Activated CD4-positive, CD25-positive, alpha-beta regulatory T cell treated with anti-CD3 and anti-CD28 coated beads, Interleukin-2, amount 50 U/mL, for 24 hours (primary cell): Measurements from ENCODE around the gene CLIP1.
"Not testable (repeated sequence)": the region's sequence is repeated elsewhere in the genome, so short reads cannot be mapped to it uniquely, and the experiment has no call there.

Experiments used
- ATAC-seq, 2 donors: fragments of 150-1000 bp; cut with Tn5 transposase; one replicate each; pipeline ENCODE4 v1.10.0; 2021; ENCODE audit warnings: mild to moderate bottlenecking in 1 of 2, moderate library complexity in 1 of 2

CLIP1 gene

DNA sequence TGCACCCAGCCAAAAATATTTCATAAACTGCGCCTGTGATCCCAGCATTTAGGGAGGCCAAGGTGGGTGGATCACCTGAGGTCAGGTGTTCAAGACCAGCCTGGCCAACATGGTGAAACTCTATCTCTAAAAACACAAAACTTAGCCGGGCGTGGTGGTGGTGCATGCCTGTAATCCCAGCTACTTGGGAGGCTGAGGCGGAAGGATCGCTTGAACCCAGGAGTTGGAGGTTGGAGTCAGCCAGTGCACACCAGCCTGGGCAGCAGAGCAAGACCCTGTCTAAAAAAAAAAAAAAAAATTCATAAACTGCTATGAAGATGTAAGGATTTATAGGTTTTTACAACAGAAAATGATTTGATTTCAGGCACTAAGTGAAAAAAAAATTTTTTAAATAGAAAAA lies 6.6 kb upstream of the CLIP1 start:
- not testable (repeated sequence) for ATAC-seq

- ATAC-seq: no peak
These were observed 4.9 kb upstream of the CLIP1 start for GRCh38 chr12:122427403-122427802.

DNA sequence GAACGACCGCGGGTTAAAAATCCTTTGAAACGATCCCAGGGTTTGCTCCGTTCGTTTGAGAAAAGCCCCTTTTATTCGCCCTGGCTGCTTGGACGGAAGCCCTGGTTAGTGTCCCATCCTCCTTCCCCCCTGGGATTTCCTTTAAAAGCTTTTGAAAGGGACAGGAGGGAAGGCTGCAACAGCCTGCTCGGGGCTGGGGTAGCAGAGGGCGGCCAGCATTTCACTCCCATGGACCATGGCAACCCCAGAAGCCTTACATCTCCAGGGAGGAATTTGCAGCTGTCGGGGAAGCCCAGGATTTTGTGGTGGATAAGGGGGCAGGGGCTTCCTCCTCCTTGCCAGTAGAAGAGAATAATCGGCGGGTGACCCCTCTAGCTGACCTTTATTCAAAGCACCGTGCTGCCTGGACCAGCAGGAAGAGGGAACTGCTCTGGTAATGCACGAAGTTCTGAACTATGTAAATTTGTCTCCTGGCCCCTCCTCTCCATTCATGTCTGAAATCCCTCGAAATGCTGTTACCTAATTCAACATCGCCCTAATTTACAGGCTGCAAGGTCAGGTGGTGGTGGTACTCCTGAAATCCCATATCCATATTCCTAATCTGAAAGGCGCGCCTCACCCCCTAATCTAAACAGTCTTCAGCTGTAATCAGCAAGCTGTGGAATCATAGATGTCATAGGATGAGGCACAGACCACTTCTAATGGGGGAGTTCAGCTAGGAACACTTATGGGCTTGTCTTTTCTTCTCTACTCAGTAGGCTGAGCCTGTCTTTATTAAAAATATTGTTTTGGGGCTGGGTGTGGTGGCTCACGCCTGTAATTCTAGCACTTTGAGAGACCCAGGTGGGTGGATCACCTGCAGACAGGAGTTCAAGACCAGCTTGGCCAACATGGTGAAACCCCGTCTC lies 1.0 kb upstream of the CLIP1 start:
- ATAC-seq: no peak

DNA sequence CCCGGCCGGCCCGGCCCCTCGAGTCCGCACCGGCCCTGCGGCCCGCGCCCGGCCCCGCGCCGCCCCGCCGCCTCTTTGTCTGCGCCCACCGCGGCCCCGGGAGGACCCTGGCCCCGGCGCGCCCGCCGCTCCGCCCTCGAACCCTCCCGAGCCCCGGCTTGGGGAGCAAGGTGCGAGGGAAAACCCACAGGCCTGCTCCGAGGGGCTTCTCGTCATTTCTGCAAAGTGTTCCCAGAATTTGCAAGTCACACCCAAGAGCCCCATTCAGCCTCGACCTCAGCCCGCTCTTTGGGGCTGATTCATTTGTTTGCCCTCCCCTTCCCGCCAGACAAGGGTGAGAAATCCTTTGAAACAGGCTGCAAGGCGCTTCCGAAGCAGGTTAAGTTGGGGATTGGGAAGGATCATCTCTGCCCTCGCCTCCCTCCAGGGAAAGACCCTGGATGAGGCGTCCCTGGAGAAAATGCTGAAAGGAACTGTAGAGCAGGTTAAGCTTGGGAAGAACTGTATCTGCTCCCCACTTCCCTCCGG lies 325 bp upstream of the CLIP1 start:
- peak; percentile 30 to 46 for ATAC-seq

GRCh38 chr12:122421187-122421820 lies 1.2 kb downstream of the CLIP1 start:
- peak in 1 of 2 donors; percentile 12 for ATAC-seq

- no peak for ATAC-seq
These were observed 1.9 kb downstream of the CLIP1 start for GRCh38 chr12:122420471-122421162.

- not testable (repeated sequence) for ATAC-seq
These were observed 3.4 kb downstream of the CLIP1 start for GRCh38 chr12:122419094-122419493.

DNA sequence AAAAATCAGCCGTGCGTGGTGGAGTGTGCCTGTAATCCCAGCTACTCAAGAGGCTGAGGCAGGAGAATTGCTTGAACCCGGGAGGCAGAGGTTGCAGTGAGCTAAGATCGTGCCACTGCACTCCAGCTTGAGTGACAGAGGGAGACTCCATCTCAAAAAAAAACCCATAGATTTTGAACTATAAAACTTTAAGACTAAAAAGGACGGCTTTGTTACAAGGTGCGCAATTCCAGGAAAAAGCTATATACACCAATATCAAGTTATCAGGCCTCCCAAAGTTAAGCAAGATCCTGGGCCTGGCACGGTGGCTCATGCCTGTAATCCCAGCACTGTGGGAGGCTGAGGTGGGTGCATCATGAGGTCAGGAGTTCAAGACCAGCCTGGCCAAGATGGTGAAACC lies 6.8 kb downstream of the CLIP1 start:
- not testable (repeated sequence) for ATAC-seq

DNA sequence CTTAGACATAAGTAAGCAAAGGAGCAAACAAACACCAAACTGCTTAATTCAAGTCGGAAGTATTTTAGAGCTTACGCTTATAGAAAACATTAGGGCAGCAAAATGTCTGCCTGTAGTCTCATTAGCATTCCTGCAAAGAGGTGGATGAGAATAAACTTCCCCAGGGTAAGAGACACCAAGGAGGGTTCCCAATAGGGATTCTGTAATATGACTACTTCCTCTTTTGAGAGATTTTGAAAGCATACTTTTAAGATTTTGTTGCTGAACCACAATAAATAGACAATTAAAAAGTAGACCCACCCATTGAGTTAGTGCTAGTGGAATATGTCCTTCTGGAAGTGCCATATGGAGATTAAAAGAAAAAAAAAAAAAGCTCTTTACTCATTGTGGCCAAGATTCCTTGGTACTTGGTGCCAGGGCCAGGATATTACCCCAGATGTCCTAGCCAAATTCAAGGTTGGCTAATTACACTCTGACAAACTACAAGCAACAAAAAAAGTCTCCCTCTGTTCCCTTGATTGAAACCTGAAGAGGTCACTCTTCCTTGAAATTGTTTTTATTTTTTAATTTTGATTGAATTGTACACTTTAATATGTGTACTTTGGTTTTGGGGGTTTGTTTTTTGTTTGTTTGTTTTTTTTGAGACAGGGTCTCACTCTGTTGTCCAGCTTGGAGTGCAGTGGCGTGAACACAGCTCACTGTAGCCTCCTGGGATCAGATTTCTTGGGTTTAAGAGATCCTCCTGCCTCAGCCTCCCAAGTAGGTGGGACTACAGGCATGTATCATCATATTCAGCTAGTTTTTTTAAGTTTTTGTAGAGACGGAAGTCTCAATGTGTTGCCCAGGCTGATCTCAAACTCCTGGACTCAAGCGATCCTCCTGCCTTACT lies 8.7 kb downstream of the CLIP1 start:
- ATAC-seq: no peak

GRCh38 chr12:122412851-122413433 lies 9.5 kb downstream of the CLIP1 start:
- ATAC-seq: peak; percentile 72 to 74

DNA sequence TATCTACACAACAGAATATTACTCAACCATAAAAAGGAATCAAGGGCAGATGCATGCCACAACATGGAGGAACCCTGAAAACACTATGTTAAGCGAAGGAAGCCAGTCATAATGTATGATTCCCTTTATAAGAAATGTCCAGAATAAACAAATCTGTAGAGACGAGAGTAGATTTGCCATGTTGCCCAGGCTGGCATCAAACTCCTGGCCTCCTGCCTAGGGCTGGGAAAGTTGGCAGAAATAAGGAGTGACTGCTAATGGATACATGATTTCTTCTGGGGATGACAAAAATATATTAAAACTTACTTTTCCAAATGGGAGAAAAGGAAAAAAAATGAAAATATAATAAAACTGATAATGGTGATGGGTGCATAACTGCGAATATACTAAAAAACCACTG lies 10.9 kb downstream of the CLIP1 start:
- ATAC-seq: no peak

GRCh38 chr12:122407208-122407607 lies 15.3 kb downstream of the CLIP1 start:
- ATAC-seq: no peak

- ATAC-seq: no peak
These were observed 15.7 kb downstream of the CLIP1 start for GRCh38 chr12:122406701-122407164.

DNA sequence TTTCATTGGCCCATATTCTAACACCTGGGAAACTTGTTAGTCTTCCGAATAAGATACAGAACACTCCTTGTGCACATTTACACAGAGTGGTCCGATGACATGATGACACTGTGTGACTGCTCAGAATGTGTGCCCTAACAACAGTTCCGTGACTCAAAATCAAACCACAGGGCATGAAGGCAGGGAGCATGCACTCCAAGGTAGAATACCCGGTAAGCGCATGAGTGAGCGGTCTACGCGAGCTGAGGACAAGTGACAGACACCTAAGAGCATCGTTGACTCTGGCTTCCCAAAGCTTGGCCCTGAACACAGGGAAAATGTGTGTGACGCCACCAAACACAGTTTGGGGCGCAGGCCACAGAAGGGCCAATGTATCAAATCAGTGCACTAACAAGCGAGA lies 18.6 kb downstream of the CLIP1 start:
- peak in 1 of 2 donors; percentile 8 for ATAC-seq

- ATAC-seq: peak; percentile 62 to 70
These were observed 19.2 kb downstream of the CLIP1 start for GRCh38 chr12:122403115-122403770.

- no peak for ATAC-seq
These were observed 20.2 kb downstream of the CLIP1 start for GRCh38 chr12:122402264-122402663.

- peak; percentile 50 to 52 for ATAC-seq
These were observed 22.7 kb downstream of the CLIP1 start for GRCh38 chr12:122399592-122400373.

DNA sequence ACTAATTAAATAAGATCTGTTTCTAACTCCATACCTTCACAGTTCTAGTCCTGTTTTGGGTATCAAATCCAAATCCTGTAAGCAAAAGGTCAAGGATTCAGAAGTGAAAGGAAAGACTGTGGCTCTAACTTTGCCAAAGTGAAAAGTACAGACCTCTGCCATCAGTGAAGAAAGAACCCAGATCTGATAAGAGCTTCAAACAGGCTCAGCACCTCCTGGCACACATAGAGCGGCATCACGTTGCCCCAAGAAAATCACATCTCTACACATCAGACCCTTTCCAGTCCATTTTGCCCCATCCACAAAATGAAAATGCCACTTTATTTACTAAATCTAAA lies 23.2 kb downstream of the CLIP1 start:
- ATAC-seq: peak in 1 of 2 donors; percentile 2

DNA sequence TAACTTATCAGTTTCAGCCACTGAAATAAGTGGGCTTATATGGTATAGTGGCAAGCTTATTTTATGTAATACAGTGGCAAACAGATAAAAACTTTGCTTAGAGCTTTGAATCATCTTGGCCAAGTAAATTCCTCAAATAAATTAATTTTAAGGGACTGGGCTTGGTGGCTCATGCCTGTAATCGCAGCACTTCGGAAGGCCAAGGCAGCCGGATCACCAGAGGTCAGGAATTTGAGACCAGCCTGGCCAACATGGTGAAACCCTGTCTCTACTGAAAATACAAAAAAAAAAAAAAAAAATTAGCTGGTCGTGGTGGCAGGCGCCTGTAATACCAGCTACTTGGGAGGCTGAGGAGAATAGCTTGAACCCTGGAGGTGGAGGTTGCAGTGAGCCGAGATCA lies 24.5 kb downstream of the CLIP1 start:
- not testable (repeated sequence) for ATAC-seq

DNA sequence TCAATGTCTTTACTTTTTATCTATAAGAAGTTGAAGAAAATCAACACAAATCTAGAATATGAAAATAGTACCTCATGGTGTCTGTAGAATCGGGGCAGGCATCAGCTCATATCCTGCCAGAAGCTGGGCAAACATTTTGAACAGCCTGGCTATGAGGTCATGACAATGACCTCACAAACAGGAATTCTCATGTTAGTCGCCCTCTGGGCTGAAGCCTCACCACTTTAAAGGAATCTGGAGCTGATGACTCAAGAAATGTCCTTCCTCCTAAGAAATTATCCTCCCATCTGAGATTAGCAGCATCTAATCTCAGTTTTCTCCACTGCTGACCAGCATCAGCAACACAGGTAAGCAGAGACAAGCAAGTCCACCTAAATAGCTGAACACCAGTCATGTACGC lies 27.1 kb downstream of the CLIP1 start:
- no peak for ATAC-seq
